DOHH2 (cell line): ENCODE data around the gene PDGFD.

Experiments
- H3F3A ChIP-seq: fragments of 200-600 bp; sonication (generic), shearing (Covaris generic); 2 replicates; pipeline ENCODE4 v1.6.0; 2016; ENCODE audit warnings: antibody characterized with exemption, mild to moderate bottlenecking; ENCODE audit not compliant: control insufficient read depth, insufficient read depth
- H3K27ac ChIP-seq: fragments of 200-600 bp; sonication (generic); 2 replicates; pipeline ENCODE4 v1.5.1; 2014; ENCODE audit warnings: low read depth, mild to moderate bottlenecking, low read length, moderate library complexity
- H3K27me3 ChIP-seq: fragments of 200-600 bp; sonication (generic); 2 replicates; pipeline ENCODE4 v1.6.1; 2014; ENCODE audit warnings: mild to moderate bottlenecking, low read length, mixed read lengths; ENCODE audit not compliant: control insufficient read depth
- H3K36me3 ChIP-seq: fragments of 200-600 bp; sonication (generic); 2 replicates; pipeline ENCODE4 v1.6.1; 2014; ENCODE audit warnings: mild to moderate bottlenecking, low read length, moderate library complexity, mixed read lengths; ENCODE audit not compliant: control insufficient read depth
- H3K4me1 ChIP-seq: fragments of 200-600 bp; sonication (generic); 2 replicates; pipeline ENCODE4 v1.6.1; 2014; ENCODE audit warnings: mild to moderate bottlenecking, low read length, mixed read lengths; ENCODE audit not compliant: control insufficient read depth
- H3K4me2 ChIP-seq: fragments of 200-600 bp; sonication (generic); 2 replicates; pipeline ENCODE4 v1.6.0; 2014; ENCODE audit warnings: mild to moderate bottlenecking, low read length, moderate library complexity
- H3K4me3 ChIP-seq: fragments of 200-600 bp; sonication (generic); 2 replicates; pipeline ENCODE4 v1.5.1; 2014; ENCODE audit warnings: mild to moderate bottlenecking, low read length, mixed read lengths
- H3K79me2 ChIP-seq: fragments of 200-600 bp; sonication (generic); 2 replicates; pipeline ENCODE4 v1.6.1; 2014; ENCODE audit warnings: mild to moderate bottlenecking, low read length, mixed read lengths; ENCODE audit not compliant: control insufficient read depth
- H3K9me2 ChIP-seq: fragments of 200-600 bp; sonication (generic); replicated peaks from 2 replicates; pipeline ENCODE4 v1.6.1; 2014; ENCODE audit warnings: mild to moderate bottlenecking, low read length, mixed read lengths; ENCODE audit not compliant: control insufficient read depth
- H3K9me3 ChIP-seq: fragments of 200-600 bp; sonication (generic); 2 replicates; pipeline ENCODE4 v1.6.1; 2014; ENCODE audit warnings: antibody characterized with exemption, low read length, mixed read lengths; ENCODE audit not compliant: control insufficient read depth, insufficient read depth
- H4K20me1 ChIP-seq: fragments of 200-600 bp; sonication (generic); 2 replicates; pipeline ENCODE4 v1.6.0; 2014; ENCODE audit warnings: low read depth, mild to moderate bottlenecking, antibody characterized with exemption, low read length, moderate library complexity; ENCODE audit not compliant: control insufficient read depth, insufficient read depth
- CTCF ChIP-seq: fragments of 200-600 bp; sonication (generic); IDR thresholded peaks from one replicate; pipeline ENCODE4 v1.5.1; 2014; ENCODE audit warnings: antibody characterized with exemption, mild to moderate bottlenecking, low read depth, low read length; ENCODE audit not compliant: poor library complexity, severe bottlenecking
- EZH2phosphoT487 ChIP-seq: fragments of 200-600 bp; sonication (generic); IDR thresholded peaks from 2 replicates; pipeline ENCODE4 v1.6.1; 2017; ENCODE audit warnings: borderline replicate concordance, mild to moderate bottlenecking, antibody characterized with exemption, low read length, moderate library complexity, mixed read lengths

Gene PDGFD

GRCh38 chr11:104024572-104024971 is 139.4 kb downstream of the PDGFD start:
- no peaks in the 10 kb centered on the region for H3K9me3 ChIP-seq
- no peak overlapping the region for H3K4me3 ChIP-seq
- H3K36me3 ChIP-seq, result no peaks in the 10 kb centered on the region
- no peak overlapping the region for H3K27ac ChIP-seq
- H4K20me1 ChIP-seq, result no peaks in the 10 kb centered on the region
- no peak overlapping the region for H3K4me2 ChIP-seq
- no peaks in the 10 kb centered on the region for H3K4me1 ChIP-seq
- TF ChIP-seq CTCF, result no peak
- no peak for TF ChIP-seq EZH2phosphoT487
- H3K79me2 ChIP-seq, result no peaks in the 10 kb centered on the region
- no peaks in the 10 kb centered on the region; the same call in 1 of the 2 replicates for H3K9me2 ChIP-seq
- no peaks in the 10 kb centered on the region for H3F3A ChIP-seq
- H3K27me3 ChIP-seq, result no peaks in the 10 kb centered on the region

- Histone ChIP-seq H3K36me3 (no peaks in the 10 kb centered on the region), H3K27me3 (no peaks in the 10 kb centered on the region), H3K4me3 (no peak overlapping the region), H3K9me3 (no peaks in the 10 kb centered on the region), H4K20me1 (no peaks in the 10 kb centered on the region), H3K79me2 (no peaks in the 10 kb centered on the region), H3K4me2 (no peak overlapping the region), H3K27ac (no peak overlapping the region), H3K4me1 (peaks cover 10% of the 10 kb centered on the region), H3K9me2 (no peaks in the 10 kb centered on the region), H3F3A (no peaks in the 10 kb centered on the region)
- no peak for TF ChIP-seq EZH2phosphoT487
- TF ChIP-seq CTCF, result no peak
Measured at GRCh38 chr11:104015649-104016415, 148.1 kb downstream of the PDGFD start.

GRCh38 chr11:104011044-104011443 is 152.9 kb downstream of the PDGFD start:
- Histone ChIP-seq H3K36me3 (no peaks in the 10 kb centered on the region), H3K9me3 (no peaks in the 10 kb centered on the region), H3K79me2 (no peaks in the 10 kb centered on the region), H3K4me1 (peaks cover 6% of the 10 kb centered on the region), H3F3A (no peaks in the 10 kb centered on the region), H3K4me2 (no peak overlapping the region), H3K4me3 (no peak overlapping the region), H3K27ac (no peak overlapping the region), H3K9me2 (no peaks in the 10 kb centered on the region), H3K27me3 (no peaks in the 10 kb centered on the region), H4K20me1 (no peaks in the 10 kb centered on the region)
- TF ChIP-seq EZH2phosphoT487 (no peak), CTCF (no peak)
